ENCODE data around the gene CACNA2D3. TPM values are rescaled to one million over a fixed set of nuclear protein-coding genes. Genes with fewer than 3 reads are reported as not detected.

CACNA2D3 gene
- total and polyA plus RNA-seq, 2 experiments from 2014 or later = 0.30 to 0.43 TPM

- Histone ChIP-seq H3K27me3 (replicated peaks; ENCODE audit: insufficient read depth) (no peaks in the 10 kb centered on the region), H4K20me1 (ENCODE audit: insufficient read depth) (no peaks in the 10 kb centered on the region), H3K9me2 (ENCODE audit: insufficient read depth) (no peaks in the 10 kb centered on the region), H3K4me1 (ENCODE audit: insufficient read depth) (no peaks in the 10 kb centered on the region), H3F3A (ENCODE audit: insufficient read depth) (no peaks in the 10 kb centered on the region), H3K79me2 (ENCODE audit: insufficient read depth) (no peaks in the 10 kb centered on the region), H3K9me3 (ENCODE audit: low read depth) (no peaks in the 10 kb centered on the region), H3K9ac (no peak overlapping the region), H3K27ac (no peak overlapping the region), H2AFZ (no peak overlapping the region), H3K4me2 (ENCODE audit: unreplicated experiment) (no peak overlapping the region), H3K4me3 (no peak overlapping the region), H3K36me3 (ENCODE audit: low read depth) (no peaks in the 10 kb centered on the region)
- TF ChIP-seq EZH2 (IDR thresholded peaks at IDR 0.05; ENCODE audit: insufficient read depth, poor library complexity, severe bottlenecking) = no peak
- no peak for TF ChIP-seq EZH2phosphoT487 (IDR thresholded peaks at IDR 0.05; ENCODE audit: insufficient read depth, low read depth)
- 19 to 31% methylated on average over 3 of the region's 3 CpGs for WGBS, 2 experiments (ENCODE audit: low coverage in 1 of 2, low lambda C conversion rate in 2 of 2, missing lambda C conversion rate in 2 of 2)
- in situ Hi-C loops (cut with MboI) = no loop called here
- DNase-seq = no peak
Measured at GRCh38 chr3:54360320-54360719, 238.0 kb downstream of the CACNA2D3 start.

DNA sequence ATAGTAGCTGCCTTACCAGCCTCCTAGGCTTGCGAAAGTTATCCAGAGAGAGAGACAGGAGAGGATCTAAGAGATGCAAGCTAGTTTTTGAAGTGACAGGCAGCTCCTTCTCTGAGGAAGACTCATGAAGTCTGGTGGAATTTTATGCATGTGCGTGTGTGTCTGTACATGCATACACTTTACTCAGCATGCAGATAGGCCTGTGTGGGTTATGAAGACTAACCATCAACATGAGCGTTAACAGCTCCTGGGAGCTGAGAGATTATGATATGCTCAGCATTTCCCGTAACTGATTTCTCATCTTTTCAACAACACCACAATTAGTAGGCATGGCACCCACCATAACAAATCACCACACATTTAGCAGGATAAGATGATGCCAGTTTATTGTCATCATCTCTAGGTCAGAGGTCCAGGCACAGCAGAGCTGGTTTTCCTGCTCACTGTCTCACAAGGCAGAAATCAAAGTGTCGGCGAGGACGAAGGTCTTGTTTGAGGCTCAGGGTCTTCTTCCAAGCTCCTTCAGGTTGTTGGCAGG is 239.5 kb downstream of the CACNA2D3 start:
- Histone ChIP-seq H3K36me3 (ENCODE audit: low read depth) (no peaks in the 10 kb centered on the region), H3K4me1 (ENCODE audit: insufficient read depth) (no peaks in the 10 kb centered on the region), H2AFZ (no peak overlapping the region), H3K4me3 (no peak overlapping the region), H3F3A (ENCODE audit: insufficient read depth) (no peaks in the 10 kb centered on the region), H3K9me2 (ENCODE audit: insufficient read depth) (no peaks in the 10 kb centered on the region), H3K9ac (no peak overlapping the region), H3K4me2 (ENCODE audit: unreplicated experiment) (no peak overlapping the region), H3K79me2 (ENCODE audit: insufficient read depth) (no peaks in the 10 kb centered on the region), H3K9me3 (ENCODE audit: low read depth) (no peaks in the 10 kb centered on the region), H3K27ac (no peak overlapping the region), H3K27me3 (replicated peaks; ENCODE audit: insufficient read depth) (no peaks in the 10 kb centered on the region), H4K20me1 (ENCODE audit: insufficient read depth) (no peaks in the 10 kb centered on the region)
- no peak for TF ChIP-seq EZH2 (IDR thresholded peaks at IDR 0.05; ENCODE audit: insufficient read depth, poor library complexity, severe bottlenecking)
- TF ChIP-seq EZH2phosphoT487 (IDR thresholded peaks at IDR 0.05; ENCODE audit: insufficient read depth, low read depth) = no peak
- WGBS, 2 experiments (ENCODE audit: low coverage in 1 of 2, low lambda C conversion rate in 2 of 2, missing lambda C conversion rate in 2 of 2) = 49 to 53% methylated on average over 7 of the region's 7 CpGs
- no peak for DNase-seq
- in situ Hi-C loops (cut with MboI) = no loop called here

GRCh38 chr3:54366007-54366750 is 243.8 kb downstream of the CACNA2D3 start:
- no peak overlapping the region for H3K4me2 ChIP-seq (ENCODE audit: unreplicated experiment)
- no peak overlapping the region for H3K27ac ChIP-seq
- TF ChIP-seq EZH2phosphoT487 (IDR thresholded peaks at IDR 0.05; ENCODE audit: insufficient read depth, low read depth) (no peak), EZH2 (IDR thresholded peaks at IDR 0.05; ENCODE audit: insufficient read depth, poor library complexity, severe bottlenecking) (no peak)
- no peaks in the 10 kb centered on the region for H3K36me3 ChIP-seq (ENCODE audit: low read depth)
- H3F3A ChIP-seq (ENCODE audit: insufficient read depth) = no peaks in the 10 kb centered on the region
- no peak overlapping the region for H3K4me3 ChIP-seq
- no peak for DNase-seq
- H2AFZ ChIP-seq = no peak overlapping the region
- H3K4me1 ChIP-seq (ENCODE audit: insufficient read depth) = no peaks in the 10 kb centered on the region
- 0 to 2% methylated on average over 1 of the region's 1 CpG for WGBS, 2 experiments (ENCODE audit: low coverage in 1 of 2, low lambda C conversion rate in 2 of 2, missing lambda C conversion rate in 2 of 2)
- H3K9me2 ChIP-seq (ENCODE audit: insufficient read depth) = no peaks in the 10 kb centered on the region
- H3K9ac ChIP-seq = no peak overlapping the region
- H4K20me1 ChIP-seq (ENCODE audit: insufficient read depth) = no peaks in the 10 kb centered on the region
- in situ Hi-C loops (cut with MboI) = no loop called here
- no peaks in the 10 kb centered on the region for H3K27me3 ChIP-seq (replicated peaks; ENCODE audit: insufficient read depth)
- H3K79me2 ChIP-seq (ENCODE audit: insufficient read depth) = no peaks in the 10 kb centered on the region
- no peaks in the 10 kb centered on the region for H3K9me3 ChIP-seq (ENCODE audit: low read depth)

DNA sequence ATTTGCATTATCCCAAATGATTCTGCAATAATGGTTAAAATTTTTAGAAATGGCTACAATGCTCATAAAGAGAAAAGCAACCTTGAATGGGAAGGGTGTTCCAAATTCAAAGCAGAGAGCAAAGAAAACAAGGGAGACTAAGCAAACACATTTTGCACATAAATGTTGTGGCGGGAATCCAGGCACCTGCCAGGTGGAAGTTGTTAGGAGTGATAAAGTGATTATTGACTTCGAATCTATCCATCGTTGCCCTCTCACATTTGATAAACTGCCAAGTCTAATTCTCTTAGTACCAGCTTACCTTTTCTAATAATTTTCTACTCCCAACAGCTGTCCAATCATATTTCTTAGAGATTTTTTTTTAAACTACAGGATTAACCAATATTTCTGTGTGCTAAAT is 244.5 kb downstream of the CACNA2D3 start:
- H3K4me3 ChIP-seq = no peak overlapping the region

More for the DNA sequence above, 244.5 kb downstream of the CACNA2D3 start:
- H3K36me3 ChIP-seq (ENCODE audit: low read depth) = no peaks in the 10 kb centered on the region
- 49 to 54% methylated on average over 3 of the region's 3 CpGs for WGBS, 2 experiments (ENCODE audit: low coverage in 1 of 2, low lambda C conversion rate in 2 of 2, missing lambda C conversion rate in 2 of 2)
- in situ Hi-C loops (cut with MboI) = no loop called here
- no peaks in the 10 kb centered on the region for H3K79me2 ChIP-seq (ENCODE audit: insufficient read depth)
- no peaks in the 10 kb centered on the region for H4K20me1 ChIP-seq (ENCODE audit: insufficient read depth)
- no peak overlapping the region for H3K27ac ChIP-seq
- no peaks in the 10 kb centered on the region for H3K27me3 ChIP-seq (replicated peaks; ENCODE audit: insufficient read depth)
- no peaks in the 10 kb centered on the region for H3F3A ChIP-seq (ENCODE audit: insufficient read depth)
- H3K4me2 ChIP-seq (ENCODE audit: unreplicated experiment) = no peak overlapping the region
- H3K9me2 ChIP-seq (ENCODE audit: insufficient read depth) = no peaks in the 10 kb centered on the region
- no peak overlapping the region for H3K9ac ChIP-seq
- DNase-seq = no peak
- no peaks in the 10 kb centered on the region for H3K4me1 ChIP-seq (ENCODE audit: insufficient read depth)
- TF ChIP-seq EZH2 (IDR thresholded peaks at IDR 0.05; ENCODE audit: insufficient read depth, poor library complexity, severe bottlenecking) (no peak), EZH2phosphoT487 (IDR thresholded peaks at IDR 0.05; ENCODE audit: insufficient read depth, low read depth) (no peak)
- no peaks in the 10 kb centered on the region for H3K9me3 ChIP-seq (ENCODE audit: low read depth)
- H2AFZ ChIP-seq = no peak overlapping the region
